ENCODE data around the gene FAM72A.
"Not testable (repeated sequence)": the region's sequence is repeated elsewhere in the genome, so short reads cannot be mapped to it uniquely, and the experiment has no call there.

FAM72A gene

GRCh38 chr1:206215600-206216392 is 13.2 kb upstream of the FAM72A start:
- DNase-seq: not testable (repeated sequence)

DNA sequence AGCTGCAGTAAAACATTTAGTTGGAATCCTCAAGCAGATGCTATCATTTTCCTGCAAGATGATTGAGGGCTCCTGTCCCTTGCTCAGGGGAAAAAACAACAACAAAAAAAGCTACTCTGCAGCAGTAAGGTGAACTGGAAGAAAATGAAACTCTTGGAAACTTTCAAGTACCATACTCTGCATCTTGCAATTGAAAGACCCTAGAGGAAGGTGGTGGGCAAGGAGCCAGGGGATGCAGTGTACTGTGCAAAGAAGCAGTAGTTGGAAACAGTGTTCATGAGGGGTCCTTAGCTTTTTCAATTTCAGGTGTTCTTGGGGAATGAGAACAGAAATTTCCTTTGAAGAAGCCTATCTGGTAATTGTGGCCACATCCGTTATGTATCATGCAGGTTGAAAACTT is 8.2 kb upstream of the FAM72A start:
- not testable (repeated sequence) for DNase-seq

DNA sequence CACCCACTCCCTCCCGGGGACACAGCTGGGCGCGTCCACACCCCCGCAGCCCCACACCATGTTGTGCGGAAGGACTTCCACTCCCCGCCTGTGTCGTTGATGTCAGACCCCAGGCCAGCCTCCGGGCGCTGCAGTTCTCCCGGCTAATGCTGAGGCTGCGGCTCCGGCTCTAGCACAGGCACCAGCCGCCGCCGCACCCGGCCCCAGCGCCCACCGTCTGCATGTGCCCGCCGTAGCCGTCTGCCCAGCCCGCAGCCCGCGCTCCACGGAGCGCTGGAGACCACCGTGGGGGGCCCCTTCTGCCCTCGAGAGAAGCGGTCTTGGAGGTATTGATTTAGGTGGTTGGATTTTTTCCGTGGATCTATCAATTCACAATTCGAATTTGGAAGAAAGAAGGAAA is 2.9 kb upstream of the FAM72A start:
- not testable (repeated sequence) for DNase-seq

GRCh38 chr1:206204871-206205270 is 2.2 kb upstream of the FAM72A start:
- DNase-seq: peak in 1 of 51 donors; percentile 3

- not testable (repeated sequence) for DNase-seq
These were observed 1.5 kb upstream of the FAM72A start for GRCh38 chr1:206204159-206204511.

DNA sequence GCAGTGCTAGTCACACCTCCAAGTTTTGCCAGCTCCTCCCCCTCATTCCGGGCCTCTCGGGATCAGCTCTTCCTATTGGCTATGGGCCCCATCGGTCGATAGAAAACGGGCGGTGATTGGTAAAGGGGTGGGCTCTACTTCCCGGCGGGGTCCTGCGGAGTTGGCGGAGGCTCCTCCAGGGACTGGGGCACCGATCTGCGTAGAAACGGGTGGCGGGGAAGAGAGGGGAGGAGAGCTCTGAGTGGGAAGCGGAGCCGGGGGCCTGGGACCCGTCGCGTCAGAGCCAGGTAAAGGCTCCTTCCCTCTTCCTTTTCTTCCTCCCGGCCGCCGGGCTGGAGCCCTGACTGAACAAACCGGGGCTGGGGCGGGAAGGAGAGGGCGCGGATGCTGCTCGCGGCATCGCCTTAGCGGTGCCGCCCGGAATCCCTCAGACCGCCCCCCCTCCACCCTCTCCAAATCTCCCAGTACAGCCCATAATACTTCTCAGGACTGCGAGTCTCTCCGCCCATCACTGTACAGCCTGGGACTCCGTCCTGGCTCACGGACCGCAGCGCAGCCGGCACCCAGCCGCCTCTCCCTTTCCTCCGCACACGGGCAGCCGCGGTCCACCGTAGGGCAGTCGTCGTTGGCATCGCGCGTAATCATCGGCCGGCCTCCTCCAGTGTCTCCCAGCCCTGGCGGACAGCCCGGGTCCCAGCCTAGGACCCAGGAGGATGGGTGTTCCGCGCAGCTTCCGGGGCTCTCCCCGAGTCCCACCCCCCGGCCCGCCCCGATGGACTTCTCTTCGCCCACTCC is 922 bp upstream of the FAM72A start, which contains the start of gene SRGAP2:
SRGAP2 (plus strand) TSS at position 178 of the 795 bp plus-strand sequence. CDS start 2,430 bp downstream, outside the sequence.
- peak in 19 of 51 donors; percentile 9 to 68 (median 44) for DNase-seq

GRCh38 chr1:206196748-206197424 is 5.8 kb downstream of the FAM72A start:
- not testable (repeated sequence) for DNase-seq

DNA sequence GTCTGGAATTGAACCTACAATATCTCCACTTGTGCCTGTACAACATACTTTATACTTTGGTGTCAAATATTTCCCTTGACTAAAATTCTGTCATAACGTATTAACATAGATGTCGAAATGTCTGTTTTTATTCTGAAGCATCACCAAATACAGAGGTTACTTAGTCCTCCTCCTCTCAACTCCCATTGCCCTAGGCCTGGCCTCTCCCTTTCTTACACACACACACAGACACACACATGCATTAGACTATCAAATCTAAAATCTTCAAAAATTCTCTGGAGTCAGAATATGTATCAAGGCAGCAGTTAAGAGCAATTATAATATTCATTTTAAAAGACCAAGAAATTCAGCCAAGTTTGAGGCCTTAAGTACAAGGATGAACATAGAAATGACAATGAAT is 7.5 kb downstream of the FAM72A start:
- DNase-seq: not testable (repeated sequence)

DNA sequence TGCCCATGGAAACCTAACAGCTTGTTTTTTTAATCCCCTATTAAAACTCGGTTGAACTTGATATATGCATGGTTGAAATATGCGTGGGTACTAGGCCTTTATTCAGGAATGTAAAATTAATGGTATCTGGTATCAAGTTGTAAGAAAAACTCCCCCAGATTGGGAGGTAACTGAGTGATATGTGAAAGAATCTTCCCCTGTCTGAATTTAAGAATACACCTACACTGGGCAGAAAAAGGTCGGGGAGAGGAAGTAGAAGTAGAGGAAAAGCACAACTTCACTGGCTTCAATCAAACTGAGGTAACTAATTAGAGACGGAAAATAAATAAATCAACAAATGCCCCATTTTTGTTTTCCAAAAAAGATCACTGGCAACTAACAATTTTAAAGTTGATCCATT is 15.8 kb downstream of the FAM72A start:
- not testable (repeated sequence) for DNase-seq

DNA sequence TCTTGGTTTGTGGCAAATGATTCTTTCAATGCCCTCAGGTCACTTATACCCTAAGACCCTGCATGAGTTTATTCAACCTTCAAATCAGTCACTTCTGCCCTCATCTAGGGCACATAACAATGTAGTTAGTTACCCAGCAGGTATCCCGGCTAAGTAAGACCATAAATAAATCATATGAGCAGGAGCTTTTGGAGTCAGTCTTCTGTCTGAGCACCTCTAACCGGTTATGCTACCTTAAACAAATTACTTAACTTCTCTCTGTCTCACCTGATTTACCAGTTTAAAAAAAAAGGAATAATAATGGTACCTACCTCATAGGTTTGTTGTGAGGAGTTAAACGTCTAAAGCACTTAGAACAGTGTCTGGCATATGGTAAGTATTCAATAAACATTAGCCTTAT is 16.9 kb downstream of the FAM72A start:
- not testable (repeated sequence) for DNase-seq

GRCh38 chr1:206183788-206184187 is 18.9 kb downstream of the FAM72A start:
- not testable (repeated sequence) for DNase-seq

- DNase-seq: not testable (repeated sequence)
These were observed 20.0 kb downstream of the FAM72A start for GRCh38 chr1:206182368-206183317.

GRCh38 chr1:206179666-206180065 is 23.0 kb downstream of the FAM72A start:
- DNase-seq: not testable (repeated sequence)

GRCh38 chr1:206178061-206178989 is 24.3 kb downstream of the FAM72A start:
- not testable (repeated sequence) for DNase-seq

DNA sequence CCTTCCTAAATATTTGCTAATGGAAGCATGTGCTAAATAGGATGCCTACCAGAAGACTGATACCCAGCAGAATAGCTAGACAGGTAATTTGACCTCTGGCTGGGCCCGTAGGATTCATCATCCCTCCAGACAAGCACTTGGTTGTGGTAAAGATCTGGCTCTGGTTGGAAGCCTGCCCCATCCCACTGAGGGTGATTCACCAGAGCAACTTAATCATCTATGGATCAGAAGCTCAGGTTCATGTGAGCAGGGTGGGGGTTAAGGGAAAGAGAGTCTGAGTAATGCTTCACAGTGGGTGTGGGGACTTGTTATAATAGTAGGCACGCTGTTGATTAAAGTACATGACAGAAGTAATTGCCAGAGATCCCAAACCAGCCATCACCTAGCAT is 26.5 kb downstream of the FAM72A start:
- not testable (repeated sequence) for DNase-seq

DNA sequence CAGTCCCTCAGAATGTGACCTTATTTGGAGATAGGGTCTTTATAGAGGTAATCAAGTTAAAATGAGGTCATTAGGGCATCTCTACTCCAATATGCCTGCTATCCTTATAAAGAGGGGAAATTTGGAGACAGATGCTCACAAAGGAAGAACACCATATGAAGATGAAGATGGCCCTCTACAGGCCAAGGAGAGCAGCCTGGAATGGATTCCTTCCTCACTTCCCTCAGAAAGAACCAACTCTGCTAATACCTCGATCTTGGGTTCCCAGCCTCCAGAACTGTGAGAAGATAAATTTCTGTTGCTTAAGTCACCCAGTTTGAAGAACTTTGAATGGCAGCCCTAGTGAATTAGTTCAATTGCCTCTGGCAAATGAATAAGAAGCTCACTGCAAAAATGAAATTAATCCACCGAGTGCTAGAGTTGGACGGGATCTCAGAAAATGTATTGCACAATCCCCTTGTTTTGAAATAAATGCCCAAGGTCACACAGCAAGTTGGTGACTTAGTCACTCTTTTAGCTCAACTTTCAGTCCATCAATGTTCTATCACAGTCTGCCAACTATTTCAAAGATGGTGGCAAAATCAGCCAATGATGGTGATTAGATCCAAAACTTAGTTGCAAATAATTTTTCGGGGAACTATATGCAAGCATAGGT is 27.1 kb downstream of the FAM72A start:
- not testable (repeated sequence) for DNase-seq

GRCh38 chr1:206174182-206174868 is 28.3 kb downstream of the FAM72A start:
- peak in 2 of 51 donors; percentile 2 to 3 for DNase-seq

DNA sequence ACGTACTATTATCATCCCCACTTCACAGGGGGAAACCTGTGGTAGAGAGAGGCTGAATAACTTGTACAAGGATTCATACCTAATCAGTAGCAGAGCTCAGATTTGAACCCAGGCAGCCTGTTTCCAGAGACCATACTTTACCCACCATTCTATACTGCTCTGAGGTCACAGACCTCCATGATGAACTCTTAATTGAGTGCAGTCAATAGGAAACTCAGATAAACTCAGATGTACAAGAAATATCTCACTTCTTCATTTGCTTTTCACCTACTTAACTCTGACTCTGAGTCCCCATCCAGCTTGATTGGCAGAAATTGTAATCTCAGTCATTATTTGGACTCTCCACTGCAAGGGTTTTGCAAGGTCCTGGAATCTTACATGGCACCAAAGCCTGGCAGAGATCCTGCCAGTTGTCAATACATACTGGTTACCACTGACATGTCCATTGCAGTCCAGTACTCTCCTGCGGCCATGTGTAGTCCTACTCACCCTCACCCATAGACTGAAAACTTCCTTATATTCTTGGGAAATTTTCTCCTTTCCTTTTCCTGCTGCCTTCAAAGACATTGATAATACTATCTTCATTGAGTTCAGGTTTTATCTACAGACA is 29.4 kb downstream of the FAM72A start:
- not testable (repeated sequence) for DNase-seq
